ENCODE measurements around the gene SLC27A4.

Gene SLC27A4

GRCh38 chr9:128370367-128370751, 30.0 kb downstream of the SLC27A4 start:
- no peak for DNase-seq

- DNase-seq, result peak; percentile 97
Measured at GRCh38 chr9:128370752-128371629, 30.7 kb downstream of the SLC27A4 start, which contains the start of gene URM1. TSS of gene URM1 (plus strand) at chr9:128371374. CDS start at chr9:128371381, 7 bp downstream.

- DNase-seq, result no peak
Measured at GRCh38 chr9:128371630-128372117, 31.3 kb downstream of the SLC27A4 start.

GRCh38 chr9:128372188-128372641, 31.9 kb downstream of the SLC27A4 start:
- no peak for DNase-seq

GRCh38 chr9:128372784-128373183, 32.5 kb downstream of the SLC27A4 start:
- DNase-seq, result no peak

GRCh38 chr9:128374221-128374675, 33.9 kb downstream of the SLC27A4 start:
- DNase-seq, result no peak

GRCh38 chr9:128375865-128376264, 35.5 kb downstream of the SLC27A4 start:
- DNase-seq, result no peak

GRCh38 chr9:128382261-128382660, 41.9 kb downstream of the SLC27A4 start:
- no peak for DNase-seq

GRCh38 chr9:128383007-128383753, 42.9 kb downstream of the SLC27A4 start:
- no peak for DNase-seq

GRCh38 chr9:128383791-128384190, 43.5 kb downstream of the SLC27A4 start:
- no peak for DNase-seq

- DNase-seq, result no peak
Measured at GRCh38 chr9:128384801-128385495, 44.6 kb downstream of the SLC27A4 start.

- DNase-seq, result no peak
Measured at GRCh38 chr9:128385496-128386460, 45.5 kb downstream of the SLC27A4 start.

GRCh38 chr9:128388150-128388549, 47.8 kb downstream of the SLC27A4 start:
- no peak for DNase-seq

GRCh38 chr9:128389395-128390149, 49.2 kb downstream of the SLC27A4 start:
- DNase-seq, result no peak

GRCh38 chr9:128390150-128390812, 50.0 kb downstream of the SLC27A4 start:
- no peak for DNase-seq

GRCh38 chr9:128390813-128391711, 50.7 kb downstream of the SLC27A4 start:
- no peak for DNase-seq

GRCh38 chr9:128391956-128392301, 51.6 kb downstream of the SLC27A4 start:
- DNase-seq, result no peak

GRCh38 chr9:128392302-128393144, 52.2 kb downstream of the SLC27A4 start:
- DNase-seq, result no peak
